ENCODE results near the gene KSR1. TPM values are rescaled to one million over a fixed set of nuclear protein-coding genes. Genes with fewer than 3 reads are reported as not detected.
"Not testable (repeated sequence)": the region's sequence is repeated elsewhere in the genome, so short reads cannot be mapped to it uniquely, and the experiment has no call there.

Gene KSR1
- total RNA-seq, 1 experiment from 2014 or later = 41.7 TPM

GRCh38 chr17:27669850-27670249 lies 213.6 kb downstream of the KSR1 start:
- CTCF ChIA-PET = no interaction called here
- H3K4me1 ChIP-seq (ENCODE audit: insufficient read depth, low read length, poor library complexity, severe bottlenecking) = no peaks in the 10 kb centered on the region
- no peaks in the 10 kb centered on the region for H3K36me3 ChIP-seq (ENCODE audit: insufficient read depth, low read length, poor library complexity, severe bottlenecking)
- H3K27me3 ChIP-seq (replicated peaks; ENCODE audit: insufficient read depth, low read depth, low read length, poor library complexity) = no peaks in the 10 kb centered on the region
- POLR2A ChIA-PET (ENCODE audit: low non-redundant PET) = no interaction called here
- no peak for DNase-seq (ENCODE audit: low spot score)
- intact Hi-C loops (cut with micrococcal nuclease; ENCODE audit: unreplicated experiment) = loop anchor here (5.0 kb wide), 1 partner anchor 52 kb away; no protein-coding TSS in a partner anchor
- H3K4me3 ChIP-seq (ENCODE audit: low read depth, low read length, poor library complexity, severe bottlenecking) = no peak overlapping the region
- BruUV-seq (replicated peaks) = no TSS peak
- no peak for TF ChIP-seq CTCF (conservative IDR thresholded peaks at IDR 0.05; ENCODE audit: low read depth, low read length)
- TF ChIP-seq EZH2 (IDR thresholded peaks at IDR 0.05; ENCODE audit: borderline replicate concordance, low read depth, low read length, poor library complexity, severe bottlenecking) = no peak
- no peak overlapping the region for H3K27ac ChIP-seq (ENCODE audit: low read depth, low read length, poor library complexity, severe bottlenecking)
- H3K9me3 ChIP-seq (ENCODE audit: low read depth, low read length, poor library complexity, severe bottlenecking) = no peaks in the 10 kb centered on the region

GRCh38 chr17:27670791-27671590 lies 214.7 kb downstream of the KSR1 start:
- no peak for TF ChIP-seq CTCF (conservative IDR thresholded peaks at IDR 0.05; ENCODE audit: low read depth, low read length)
- TF ChIP-seq EZH2 (IDR thresholded peaks at IDR 0.05; ENCODE audit: borderline replicate concordance, low read depth, low read length, poor library complexity, severe bottlenecking) = no peak
- Histone ChIP-seq H3K4me1 (ENCODE audit: insufficient read depth, low read length, poor library complexity, severe bottlenecking) (no peaks in the 10 kb centered on the region), H3K27ac (ENCODE audit: low read depth, low read length, poor library complexity, severe bottlenecking) (no peak overlapping the region), H3K27me3 (replicated peaks; ENCODE audit: insufficient read depth, low read depth, low read length, poor library complexity) (no peaks in the 10 kb centered on the region), H3K36me3 (ENCODE audit: insufficient read depth, low read length, poor library complexity, severe bottlenecking) (no peaks in the 10 kb centered on the region), H3K9me3 (ENCODE audit: low read depth, low read length, poor library complexity, severe bottlenecking) (no peaks in the 10 kb centered on the region), H3K4me3 (ENCODE audit: low read depth, low read length, poor library complexity, severe bottlenecking) (no peak overlapping the region)
- POLR2A ChIA-PET (ENCODE audit: low non-redundant PET) = no interaction called here
- no TSS peak for BruUV-seq (replicated peaks)
- CTCF ChIA-PET = interaction anchor here (0.5 kb wide), 1 partner anchor 19 kb away, joined by 14 read pairs; no protein-coding TSS in a partner anchor
- intact Hi-C loops (cut with micrococcal nuclease; ENCODE audit: unreplicated experiment) = loop anchor here (5.0 kb wide), 1 partner anchor 51 kb away; no protein-coding TSS in a partner anchor
- no peak for DNase-seq (ENCODE audit: low spot score)

- no peak for DNase-seq (ENCODE audit: low spot score)
- CTCF ChIA-PET = no interaction called here
- intact Hi-C loops (cut with micrococcal nuclease; ENCODE audit: unreplicated experiment) = loop anchor here (5.0 kb wide), 1 partner anchor 51 kb away; no protein-coding TSS in a partner anchor
- H3K27me3 ChIP-seq (replicated peaks; ENCODE audit: insufficient read depth, low read depth, low read length, poor library complexity) = no peaks in the 10 kb centered on the region
- H3K4me1 ChIP-seq (ENCODE audit: insufficient read depth, low read length, poor library complexity, severe bottlenecking) = no peaks in the 10 kb centered on the region
- POLR2A ChIA-PET (ENCODE audit: low non-redundant PET) = no interaction called here
- H3K27ac ChIP-seq (ENCODE audit: low read depth, low read length, poor library complexity, severe bottlenecking) = no peak overlapping the region
- no peak for TF ChIP-seq CTCF (conservative IDR thresholded peaks at IDR 0.05; ENCODE audit: low read depth, low read length)
- TF ChIP-seq EZH2 (IDR thresholded peaks at IDR 0.05; ENCODE audit: borderline replicate concordance, low read depth, low read length, poor library complexity, severe bottlenecking) = no peak
- no peak overlapping the region for H3K4me3 ChIP-seq (ENCODE audit: low read depth, low read length, poor library complexity, severe bottlenecking)
- H3K36me3 ChIP-seq (ENCODE audit: insufficient read depth, low read length, poor library complexity, severe bottlenecking) = no peaks in the 10 kb centered on the region
- BruUV-seq (replicated peaks) = no TSS peak
- no peaks in the 10 kb centered on the region for H3K9me3 ChIP-seq (ENCODE audit: low read depth, low read length, poor library complexity, severe bottlenecking)
Observed at GRCh38 chr17:27671591-27671910, 215.3 kb downstream of the KSR1 start.

DNA sequence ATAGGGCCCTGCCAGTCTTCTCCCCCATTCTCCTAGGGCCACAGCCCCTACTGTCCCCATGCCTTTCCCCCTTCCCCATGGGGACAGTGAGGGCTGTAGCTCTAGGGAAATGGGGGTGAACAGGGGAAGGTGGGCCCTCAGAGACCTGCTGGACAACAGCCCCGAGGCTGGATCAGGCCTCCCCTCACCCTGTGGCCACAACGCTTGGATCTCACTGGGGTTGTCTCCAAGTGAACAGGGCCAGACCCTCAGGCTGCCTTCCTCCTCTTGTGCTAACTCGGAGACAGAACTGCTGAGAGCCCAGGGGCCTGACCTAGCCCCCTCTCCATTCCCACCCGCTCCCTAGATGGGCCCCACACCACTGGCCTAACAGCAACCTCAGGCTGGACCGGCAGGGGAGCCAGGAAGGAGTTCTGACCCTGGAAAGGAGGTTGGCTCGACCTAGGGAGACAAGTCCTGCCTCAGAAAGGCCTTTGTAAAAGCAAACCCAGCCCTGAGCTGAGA lies 215.8 kb downstream of the KSR1 start:
- CTCF ChIA-PET; POLR2A ChIA-PET (ENCODE audit: low non-redundant PET): not testable (repeated sequence)
- intact Hi-C loops (cut with micrococcal nuclease; ENCODE audit: unreplicated experiment) = loop anchor here (5.0 kb wide), 1 partner anchor 50 kb away; no protein-coding TSS in a partner anchor

More for the DNA sequence above, 215.8 kb downstream of the KSR1 start:
- not testable (repeated sequence) for BruUV-seq (replicated peaks); H3K4me3 ChIP-seq (ENCODE audit: low read depth, low read length, poor library complexity, severe bottlenecking); H3K4me1 ChIP-seq (ENCODE audit: insufficient read depth, low read length, poor library complexity, severe bottlenecking); H3K27ac ChIP-seq (ENCODE audit: low read depth, low read length, poor library complexity, severe bottlenecking); H3K9me3 ChIP-seq (ENCODE audit: low read depth, low read length, poor library complexity, severe bottlenecking); H3K27me3 ChIP-seq (replicated peaks; ENCODE audit: insufficient read depth, low read depth, low read length, poor library complexity); H3K36me3 ChIP-seq (ENCODE audit: insufficient read depth, low read length, poor library complexity, severe bottlenecking); DNase-seq (ENCODE audit: low spot score)
